NCI-H2227 (cell line): ENCODE data around the gene C19orf33.

Source experiments
- DNase-seq: peaks from one replicate; lab custom pipeline; 2025; ENCODE audit not compliant: unreplicated experiment; lab: John Stamatoyannopoulos, UW

The C19orf33 gene

GRCh38 chr19:38336638-38337359 lies 32.7 kb downstream of the C19orf33 start:
- peak; percentile 100 for DNase-seq

- DNase-seq = no peak
Observed at GRCh38 chr19:38337360-38337653, 33.3 kb downstream of the C19orf33 start.

- DNase-seq = peak; percentile 65
Observed at GRCh38 chr19:38339011-38339410, 35.0 kb downstream of the C19orf33 start.

GRCh38 chr19:38340927-38341326 lies 36.9 kb downstream of the C19orf33 start:
- no peak for DNase-seq

GRCh38 chr19:38346837-38347236 lies 42.8 kb downstream of the C19orf33 start:
- no peak for DNase-seq

GRCh38 chr19:38350883-38351282 lies 46.8 kb downstream of the C19orf33 start:
- no peak for DNase-seq

GRCh38 chr19:38351865-38352395 lies 47.9 kb downstream of the C19orf33 start:
- DNase-seq = no peak

- DNase-seq = no peak
Observed at GRCh38 chr19:38352611-38353010, 48.6 kb downstream of the C19orf33 start.
